GM21723 (cell line): ENCODE measurements around the gene KRT6C.

ENCODE experiments used
- ATAC-seq: cut with Tn5 transposase; IDR thresholded peaks from one replicate; pipeline ENCODE4 v1.9.1; 2021; ENCODE audit warnings: mild to moderate bottlenecking, moderate library complexity; ENCODE audit not compliant: unreplicated experiment

Gene KRT6C

DNA sequence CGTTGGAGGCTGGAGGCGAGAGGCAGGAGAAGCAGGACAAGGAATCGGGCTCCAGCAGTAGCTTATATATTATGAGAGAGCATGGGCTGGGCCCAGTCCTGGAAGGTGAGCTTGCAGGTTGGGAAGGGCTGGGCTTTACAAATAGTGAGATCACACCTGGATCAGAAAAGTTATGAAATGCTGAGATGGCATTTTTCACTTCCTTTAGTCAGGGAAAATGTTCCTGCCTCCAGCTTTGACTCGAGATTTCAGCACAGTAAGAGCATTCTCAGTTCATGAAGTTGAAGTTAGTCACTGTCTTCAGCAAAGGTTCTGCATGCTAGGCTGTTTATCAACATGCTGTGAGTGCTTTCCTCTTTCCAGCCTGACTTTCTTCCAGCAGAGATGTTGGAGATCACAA lies at the start of gene KRT6C:
TSS of gene KRT6C (minus strand) at position 38 of the 400 bp plus-strand sequence. CDS start 68 bp downstream, outside the sequence.
- no peak for ATAC-seq

GRCh38 chr12:52522346-52523011 lies 48.9 kb upstream of the KRT6C start:
- no peak for ATAC-seq

GRCh38 chr12:52521568-52522266 lies 48.1 kb upstream of the KRT6C start:
- ATAC-seq: no peak

DNA sequence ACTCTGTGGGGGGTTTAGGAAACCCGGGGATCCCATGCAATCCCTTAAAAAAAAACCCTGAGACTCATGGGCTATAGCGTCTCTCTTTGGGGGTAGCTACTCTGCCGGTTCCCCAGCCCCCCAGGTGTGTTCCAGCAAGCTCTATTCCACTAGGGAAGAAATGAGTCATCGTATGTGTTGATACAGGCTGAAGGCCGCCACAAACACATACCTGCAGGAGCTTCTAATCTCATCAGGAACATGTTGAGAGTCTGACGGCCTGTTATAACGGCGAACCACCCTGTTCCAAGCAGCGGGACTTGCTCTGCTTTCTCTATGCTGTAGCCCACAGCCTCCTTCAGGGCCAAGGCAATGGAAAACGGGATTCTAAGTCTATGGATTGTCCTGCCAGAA lies 47.6 kb upstream of the KRT6C start:
- no peak for ATAC-seq

DNA sequence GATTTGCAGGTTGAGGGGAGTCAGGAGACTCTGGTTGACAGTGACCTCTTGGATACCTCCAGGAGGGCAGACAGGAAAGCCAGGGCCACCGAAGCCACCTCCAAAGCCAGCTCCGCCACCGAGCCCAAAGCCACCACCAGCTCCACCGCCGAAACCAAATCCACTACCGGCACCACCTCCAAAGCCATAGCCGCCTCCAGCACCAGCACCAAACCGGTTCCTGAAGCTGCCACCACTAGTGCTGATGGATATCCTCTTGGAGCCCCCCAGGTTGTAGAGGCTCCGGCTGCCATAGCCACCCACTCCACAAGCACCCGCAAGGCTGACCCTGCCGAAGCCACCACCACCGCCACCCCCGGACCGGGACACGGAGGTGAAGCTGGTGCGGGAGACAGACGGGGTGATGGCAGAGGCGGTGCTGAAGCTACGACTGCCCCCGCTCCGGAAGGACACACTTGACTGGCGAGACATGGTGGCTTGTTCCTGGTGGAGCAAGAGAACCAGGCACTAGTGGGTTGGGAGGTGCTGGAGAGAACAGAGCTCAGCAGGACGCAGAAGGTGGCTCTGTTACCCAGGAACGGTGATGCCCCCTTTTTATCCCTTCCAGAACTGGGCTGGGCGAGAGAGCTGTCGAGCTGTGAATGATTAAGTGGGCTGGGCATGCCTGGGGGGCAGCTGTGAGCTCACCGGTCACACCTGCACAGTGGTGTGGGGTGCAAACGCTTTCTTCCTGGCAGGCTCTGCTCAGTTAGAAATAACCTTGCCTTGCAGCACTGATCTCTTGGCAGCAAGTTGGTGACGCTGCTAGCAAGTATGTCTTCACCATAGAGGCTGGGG lies 46.4 kb upstream of the KRT6C start, which contains the start of gene KRT5:
TSS of gene KRT5 (minus strand) at position 569 of the 837 bp plus-strand sequence. CDS start at position 471, 98 bp downstream.
- ATAC-seq: no peak

DNA sequence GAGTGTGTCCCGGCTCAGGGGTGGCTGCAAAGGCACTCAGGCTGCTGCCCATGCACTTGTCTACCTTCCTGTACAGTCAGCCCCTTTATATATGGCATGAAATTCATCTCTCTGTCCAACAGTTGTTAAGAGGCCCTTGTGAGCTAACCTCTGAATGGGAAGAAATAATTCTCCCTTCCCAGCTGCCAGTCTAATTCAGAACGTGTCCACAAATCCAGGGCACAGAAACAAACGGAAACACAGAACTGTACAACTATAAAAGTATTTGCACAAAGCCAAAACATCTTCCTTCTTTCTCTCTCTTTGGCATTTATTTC lies 45.7 kb upstream of the KRT6C start:
- ATAC-seq: no peak

GRCh38 chr12:52518574-52519386 lies 45.2 kb upstream of the KRT6C start:
- no peak for ATAC-seq

- no peak for ATAC-seq
Measured at GRCh38 chr12:52517888-52518287, 44.3 kb upstream of the KRT6C start.

GRCh38 chr12:52517005-52517835 lies 43.6 kb upstream of the KRT6C start:
- ATAC-seq: no peak

GRCh38 chr12:52515927-52516831 lies 42.6 kb upstream of the KRT6C start:
- ATAC-seq: no peak

- ATAC-seq: no peak
Measured at GRCh38 chr12:52515319-52515646, 41.7 kb upstream of the KRT6C start.

DNA sequence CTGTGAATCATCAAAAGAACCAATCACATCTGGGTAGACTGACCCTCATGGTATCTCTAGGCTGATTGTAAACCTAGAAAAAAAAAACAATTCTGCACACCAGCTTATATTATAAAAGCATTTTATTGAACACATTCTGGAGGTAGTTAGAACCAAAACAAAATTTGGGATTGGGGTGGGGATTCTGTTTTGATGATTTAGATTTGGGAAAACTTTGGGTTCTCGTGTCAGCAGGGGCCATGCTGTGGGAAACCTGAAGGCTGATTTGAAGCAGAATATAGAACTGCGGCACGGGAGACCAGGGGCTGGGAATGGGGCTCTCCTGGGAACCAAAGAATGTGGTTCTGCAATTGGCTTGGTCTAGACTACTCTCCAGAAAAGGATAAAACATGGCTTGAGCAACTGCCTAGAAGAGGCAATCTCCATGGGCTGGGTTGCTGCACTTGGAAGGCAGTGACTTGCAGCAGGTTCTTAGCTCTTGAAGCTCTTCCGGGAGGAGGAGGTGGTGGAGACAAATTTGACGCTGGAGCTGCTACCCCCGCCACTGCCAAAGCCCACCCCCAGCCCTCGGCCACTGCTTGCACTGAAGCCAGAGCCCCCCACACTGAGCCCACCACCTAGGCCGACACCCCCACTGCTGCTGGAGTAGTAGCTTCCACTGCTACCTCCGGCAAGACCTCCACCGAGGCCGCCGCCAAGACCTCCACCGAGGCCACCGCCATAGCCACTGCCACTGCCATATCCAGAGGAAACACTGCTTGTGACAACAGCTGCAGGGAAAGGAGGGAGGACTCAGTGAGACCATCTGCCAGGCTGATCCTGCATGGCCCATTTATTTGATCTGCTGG lies 41.1 kb upstream of the KRT6C start:
- ATAC-seq: no peak

DNA sequence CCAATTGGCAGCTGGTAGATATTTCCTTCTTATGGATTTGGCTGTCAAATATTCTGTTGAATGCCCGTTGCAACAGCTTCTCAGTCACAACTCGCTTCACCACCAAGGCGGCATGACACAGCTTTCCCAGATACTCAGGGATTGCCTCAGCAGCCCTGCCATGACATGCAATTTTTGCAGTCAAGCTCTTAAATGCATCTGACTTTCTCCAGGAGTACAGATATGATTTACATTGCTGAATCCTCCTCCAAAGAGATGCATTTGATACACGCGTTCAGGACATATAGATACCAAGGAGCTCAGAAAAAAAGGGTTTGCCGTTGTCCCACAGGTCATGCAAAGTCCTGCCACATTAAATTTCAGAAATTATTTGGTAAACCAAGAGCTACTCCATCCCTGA lies 40.1 kb upstream of the KRT6C start:
- ATAC-seq: no peak

DNA sequence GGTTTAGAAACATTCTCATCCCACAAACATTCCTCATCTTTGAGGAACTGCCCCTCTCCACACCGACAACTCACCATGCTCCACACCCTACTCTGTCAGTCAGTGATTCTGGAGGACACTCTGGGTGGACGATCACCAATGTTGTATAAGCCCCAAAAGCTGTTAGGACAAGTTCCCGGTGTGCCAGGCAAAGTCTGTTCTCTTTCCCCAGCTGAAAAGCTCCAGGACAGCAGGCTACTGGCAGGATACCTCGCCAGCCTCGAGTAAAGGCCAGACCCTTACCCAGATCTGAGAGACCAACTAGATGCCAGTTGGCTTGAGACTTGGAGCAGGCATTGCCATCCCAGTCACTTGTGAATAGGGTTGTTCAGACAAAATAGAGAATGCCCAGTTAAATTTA lies 34.6 kb upstream of the KRT6C start:
- no peak for ATAC-seq

GRCh38 chr12:52506858-52507715 lies 33.5 kb upstream of the KRT6C start:
- ATAC-seq: no peak

- no peak for ATAC-seq
Measured at GRCh38 chr12:52502877-52503276, 29.3 kb upstream of the KRT6C start.

- no peak for ATAC-seq
Measured at GRCh38 chr12:52501490-52501889, 27.9 kb upstream of the KRT6C start.
